Karpas-422 (cell line): ENCODE data around the gene HMG20B. TPM values are rescaled to one million over a fixed set of nuclear protein-coding genes. Genes with fewer than 3 reads are reported as not detected.
A peak's percentile ranks its signal among the peaks of the same experiment; 100 is the strongest.

ENCODE experiments used
- DNase-seq: peaks from one replicate; pipeline ENCODE4 v3.0.0-alpha.2; 2015
- H2AFZ ChIP-seq: fragments of 200-600 bp; sonication (generic); 2 replicates; pipeline ENCODE4 v1.6.1; 2014; ENCODE audit warnings: antibody characterized with exemption, low read length, mixed read lengths
- H3K27ac ChIP-seq: fragments of 200-600 bp; sonication (generic); 2 replicates; pipeline ENCODE4 v1.5.1; 2014; ENCODE audit warnings: mild to moderate bottlenecking, low read length, moderate library complexity
- H3K27me3 ChIP-seq: fragments of 200-600 bp; sonication (generic); 2 replicates; pipeline ENCODE4 v1.6.1; 2014; ENCODE audit warnings: low read length, mixed read lengths
- H3K36me3 ChIP-seq: fragments of 200-600 bp; sonication (generic); 2 replicates; pipeline ENCODE4 v1.6.1; 2014; ENCODE audit warnings: low read length, mixed read lengths; ENCODE audit not compliant: insufficient read depth
- H3K4me1 ChIP-seq: fragments of 200-600 bp; sonication (generic); 2 replicates; pipeline ENCODE4 v1.6.1; 2014; ENCODE audit warnings: mild to moderate bottlenecking, low read length, mixed read lengths
- H3K4me2 ChIP-seq: fragments of 200-600 bp; sonication (generic); 2 replicates; pipeline ENCODE4 v1.6.1; 2014; ENCODE audit warnings: low read length, low read depth, mild to moderate bottlenecking; ENCODE audit not compliant: poor library complexity, severe bottlenecking
- H3K4me3 ChIP-seq: fragments of 200-600 bp; sonication (generic); 2 replicates; pipeline ENCODE4 v1.5.1; 2014; ENCODE audit warnings: mild to moderate bottlenecking, antibody characterized with exemption, low read length, mixed read lengths
- H3K79me2 ChIP-seq: fragments of 200-600 bp; sonication (generic); 2 replicates; pipeline ENCODE4 v1.6.1; 2014; ENCODE audit warnings: mild to moderate bottlenecking, low read length, mixed read lengths
- H3K9ac ChIP-seq: fragments of 200-600 bp; sonication (generic); 2 replicates; pipeline ENCODE4 v1.6.0; 2014; ENCODE audit warnings: low read length
- H3K9me2 ChIP-seq: fragments of 200-600 bp; sonication (generic), shearing (Covaris generic); replicated peaks from 2 replicates; pipeline ENCODE4 v1.6.0; 2014; ENCODE audit warnings: mild to moderate bottlenecking, low read length, moderate library complexity; ENCODE audit not compliant: insufficient read depth
- H3K9me3 ChIP-seq: fragments of 300-700, 200-600 bp; sonication (generic); 2 replicates; pipeline ENCODE4 v1.6.1; 2014; ENCODE audit warnings: low read length, mixed read lengths
- H4K20me1 ChIP-seq: fragments of 200-600 bp; sonication (generic); 2 replicates; pipeline ENCODE4 v1.6.1; 2014; ENCODE audit warnings: mild to moderate bottlenecking, antibody characterized with exemption, low read length, low read depth; ENCODE audit not compliant: insufficient read depth
- total RNA-seq: library from RNA; depleted of rRNA; stranded (reverse); fragments of >200 nt; shearing (Covaris generic); gene quantifications from 2 replicates; pipeline ENCODE4 v1.2.3, GENCODE V29; 2014; ENCODE audit warnings: low replicate concordance

The HMG20B gene
- total RNA-seq, 1 experiment from 2014 or later = 53.7 TPM

DNA sequence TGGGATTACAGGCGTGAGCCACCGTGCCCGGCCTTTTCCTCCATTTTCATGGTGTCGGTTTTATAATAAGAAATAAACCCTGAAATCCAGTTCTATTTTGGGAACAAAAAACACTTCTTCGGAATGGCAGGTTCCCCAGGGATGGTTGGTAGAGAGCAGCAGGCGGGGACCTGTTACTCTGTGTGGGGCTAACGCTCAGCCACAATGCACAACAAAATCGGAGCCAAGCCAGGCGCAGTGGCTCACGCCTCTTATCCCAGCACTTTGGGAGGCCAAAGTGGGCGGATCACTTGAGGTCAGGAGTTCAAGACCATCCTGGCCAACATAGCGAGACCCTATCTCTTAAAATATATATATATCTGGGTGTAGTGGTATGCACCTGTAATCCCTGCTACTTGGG lies 28.3 kb downstream of the HMG20B start:
- Histone ChIP-seq H2AFZ (no peak overlapping the region), H3K9ac (no peak overlapping the region), H3K9me2 (no peaks in the 10 kb centered on the region), H3K9me3 (no peaks in the 10 kb centered on the region), H3K4me1 (peaks cover 7% of the 10 kb centered on the region; the same call in 1 of the 2 replicates), H3K79me2 (no peaks in the 10 kb centered on the region), H3K4me3 (no peak overlapping the region), H3K27me3 (no peaks in the 10 kb centered on the region), H3K36me3 (no peaks in the 10 kb centered on the region), H3K27ac (no peak overlapping the region), H3K4me2 (no peak overlapping the region), H4K20me1 (peaks cover 5% of the 10 kb centered on the region; the same call in 1 of the 2 replicates)
- DNase-seq = no peak

DNA sequence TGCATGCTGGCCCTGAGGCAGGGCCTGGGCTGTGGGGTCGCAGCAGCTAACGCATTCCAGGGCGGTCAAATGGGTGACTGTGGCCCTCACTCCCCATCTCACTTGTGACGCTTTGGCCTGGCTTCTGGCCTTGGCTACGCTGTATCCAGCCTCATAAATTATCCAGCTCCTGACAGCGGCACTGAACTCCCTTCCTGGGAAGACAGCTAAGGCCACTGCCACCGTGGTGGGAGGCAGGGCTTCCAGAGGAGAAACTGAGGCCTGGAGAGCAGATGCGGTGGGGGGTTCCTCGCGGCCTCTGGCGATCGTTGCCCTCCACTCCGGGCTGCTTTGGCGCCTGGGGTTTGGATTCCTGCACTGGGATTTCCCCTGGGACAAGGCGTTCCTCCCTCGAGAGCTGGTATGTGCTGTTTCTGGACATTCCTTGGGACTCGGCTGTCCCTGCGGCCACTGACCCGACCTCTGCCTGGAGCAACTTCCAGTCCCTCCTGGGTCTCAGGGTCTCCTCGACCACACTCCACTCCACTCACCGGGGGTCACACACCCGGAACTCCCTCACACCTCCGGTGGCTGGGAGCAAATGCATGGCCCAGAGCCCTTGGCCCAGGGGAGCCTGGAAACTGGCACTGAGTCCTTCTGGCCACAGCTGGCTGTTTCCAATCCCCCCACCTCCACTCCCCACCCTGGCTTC lies 30.5 kb downstream of the HMG20B start:
- DNase-seq = no peak
- Histone ChIP-seq H3K79me2 (no peaks in the 10 kb centered on the region), H3K9me2 (no peaks in the 10 kb centered on the region), H3K9ac (no peak overlapping the region), H3K4me3 (no peak overlapping the region), H3K27ac (no peak overlapping the region), H2AFZ (no peak overlapping the region), H3K27me3 (no peaks in the 10 kb centered on the region), H3K4me2 (no peak overlapping the region), H3K4me1 (peaks cover 7% of the 10 kb centered on the region; the same call in 1 of the 2 replicates), H3K36me3 (no peaks in the 10 kb centered on the region), H4K20me1 (peaks cover 10% of the 10 kb centered on the region; the same call in 1 of the 2 replicates), H3K9me3 (no peaks in the 10 kb centered on the region)

DNA sequence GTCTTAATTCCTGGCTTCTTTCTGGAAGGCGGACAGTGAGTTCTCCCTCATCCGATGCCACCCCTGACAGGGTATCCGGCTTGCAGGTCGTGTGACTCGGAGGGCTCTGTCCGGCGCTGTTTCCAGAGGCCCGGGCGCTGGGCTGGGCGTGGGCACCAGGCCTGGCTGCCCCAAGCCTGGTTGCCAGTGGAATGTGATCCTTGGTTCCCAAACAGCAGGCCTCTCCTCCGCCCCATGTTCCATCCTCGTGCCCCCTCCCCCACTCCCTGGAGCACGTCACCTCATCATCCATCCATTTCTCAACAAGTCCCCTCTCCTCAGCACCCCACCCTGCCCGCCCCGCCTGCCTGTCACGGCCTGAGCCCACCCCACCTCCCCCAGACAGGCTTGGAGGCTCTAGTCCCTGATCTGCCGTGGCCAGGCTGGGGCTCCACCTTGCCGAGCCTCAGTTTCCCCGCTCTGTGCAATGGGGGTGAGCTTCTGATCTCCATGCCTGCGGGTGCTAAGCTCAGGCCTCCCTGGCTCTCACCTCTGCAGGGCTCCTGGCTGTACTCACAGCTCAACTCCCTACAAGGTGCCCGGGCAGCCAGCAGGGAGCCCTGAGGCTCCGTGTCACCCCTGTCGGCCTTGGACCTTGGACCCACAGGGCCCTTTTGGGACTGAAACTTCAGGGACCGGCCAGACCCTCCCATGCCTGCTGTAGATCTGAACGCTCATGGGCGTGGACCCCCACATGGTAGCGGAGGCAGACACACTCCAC lies 31.7 kb downstream of the HMG20B start:
- Histone ChIP-seq H3K4me2 (no peak overlapping the region), H3K4me3 (no peak overlapping the region), H3K9me3 (no peaks in the 10 kb centered on the region), H3K27me3 (no peaks in the 10 kb centered on the region), H3K27ac (no peak overlapping the region), H3K79me2 (no peaks in the 10 kb centered on the region), H3K36me3 (no peaks in the 10 kb centered on the region), H4K20me1 (peaks cover 10% of the 10 kb centered on the region; the same call in 1 of the 2 replicates), H3K4me1 (peaks cover 7% of the 10 kb centered on the region; the same call in 1 of the 2 replicates), H3K9me2 (no peaks in the 10 kb centered on the region), H3K9ac (no peak overlapping the region), H2AFZ (no peak overlapping the region)
- no peak for DNase-seq

DNA sequence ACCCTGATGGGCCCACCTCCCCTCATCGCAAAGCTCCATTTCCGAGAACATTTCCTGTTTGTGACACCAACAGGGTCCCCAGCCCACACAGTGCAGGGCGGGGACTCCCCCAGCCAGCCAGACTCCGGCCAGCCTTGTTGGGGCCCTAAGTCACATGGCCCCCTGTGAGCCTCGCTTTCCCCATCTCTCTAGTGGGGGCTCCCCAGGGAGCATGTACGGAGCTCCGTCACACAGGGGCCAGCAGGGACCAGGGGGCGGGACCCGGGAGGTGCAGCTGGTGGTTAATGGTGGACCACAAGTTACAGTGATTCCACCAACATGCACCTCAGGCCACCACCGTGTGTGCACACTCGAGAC lies 32.2 kb downstream of the HMG20B start:
- Histone ChIP-seq H3K4me3 (no peak overlapping the region), H3K4me1 (peaks cover 7% of the 10 kb centered on the region; the same call in 1 of the 2 replicates), H3K27ac (no peak overlapping the region), H3K27me3 (no peaks in the 10 kb centered on the region), H3K9me3 (no peaks in the 10 kb centered on the region), H4K20me1 (peaks cover 10% of the 10 kb centered on the region; the same call in 1 of the 2 replicates), H3K36me3 (no peaks in the 10 kb centered on the region), H3K9me2 (no peaks in the 10 kb centered on the region), H3K79me2 (no peaks in the 10 kb centered on the region), H3K9ac (no peak overlapping the region), H3K4me2 (no peak overlapping the region), H2AFZ (no peak overlapping the region)
- DNase-seq = no peak

DNA sequence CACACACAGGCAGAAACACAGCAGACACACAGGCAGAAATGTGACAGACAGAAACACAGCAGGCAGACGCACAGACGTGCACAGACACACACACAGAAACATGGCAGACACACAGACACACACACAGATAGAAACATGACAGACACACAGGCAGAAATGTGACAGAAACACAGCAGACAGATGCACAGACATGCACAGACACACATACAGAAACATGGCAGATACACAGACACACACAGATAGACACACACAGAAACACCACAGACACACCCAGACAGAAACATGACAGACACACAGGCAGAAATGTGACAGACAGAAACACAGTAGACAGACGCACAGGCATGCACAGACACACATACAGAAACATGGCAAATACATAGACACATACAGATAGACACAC lies 32.6 kb downstream of the HMG20B start:
- H3K36me3 ChIP-seq = no peaks in the 10 kb centered on the region
- H3K9me3 ChIP-seq = no peaks in the 10 kb centered on the region
- no peaks in the 10 kb centered on the region for H3K27me3 ChIP-seq
- H4K20me1 ChIP-seq = peaks cover 10% of the 10 kb centered on the region; the same call in 1 of the 2 replicates
- H2AFZ ChIP-seq = no peak overlapping the region
- H3K27ac ChIP-seq = no peak overlapping the region
- no peak overlapping the region for H3K9ac ChIP-seq
- no peak overlapping the region for H3K4me3 ChIP-seq
- no peak overlapping the region for H3K4me2 ChIP-seq
- H3K9me2 ChIP-seq = no peaks in the 10 kb centered on the region
- H3K79me2 ChIP-seq = no peaks in the 10 kb centered on the region
- peaks cover 7% of the 10 kb centered on the region; the same call in 1 of the 2 replicates for H3K4me1 ChIP-seq
- no peak for DNase-seq

DNA sequence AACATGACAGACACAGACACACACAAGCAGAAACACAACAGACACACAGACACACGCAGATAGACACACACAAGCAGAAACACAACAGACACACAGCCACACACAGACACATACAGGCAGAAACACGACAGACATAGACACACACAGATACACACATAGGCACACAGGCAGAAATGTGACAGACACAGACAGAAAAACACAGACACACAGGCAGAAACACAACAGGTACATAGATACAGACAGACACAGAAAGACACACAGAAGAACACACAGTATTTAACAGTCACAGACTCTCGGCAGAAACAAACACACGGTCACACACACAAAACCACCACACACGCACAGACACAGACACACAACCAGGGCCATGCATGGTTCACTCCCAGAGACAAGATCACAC lies 33.0 kb downstream of the HMG20B start:
- Histone ChIP-seq H3K4me2 (no peak overlapping the region), H3K27ac (no peak overlapping the region), H2AFZ (no peak overlapping the region), H3K4me1 (peaks cover 7% of the 10 kb centered on the region; the same call in 1 of the 2 replicates), H3K36me3 (no peaks in the 10 kb centered on the region), H3K27me3 (no peaks in the 10 kb centered on the region), H3K4me3 (no peak overlapping the region), H3K9me3 (no peaks in the 10 kb centered on the region), H3K9ac (no peak overlapping the region), H3K9me2 (no peaks in the 10 kb centered on the region), H4K20me1 (peaks cover 10% of the 10 kb centered on the region; the same call in 1 of the 2 replicates), H3K79me2 (no peaks in the 10 kb centered on the region)
- no peak for DNase-seq

DNA sequence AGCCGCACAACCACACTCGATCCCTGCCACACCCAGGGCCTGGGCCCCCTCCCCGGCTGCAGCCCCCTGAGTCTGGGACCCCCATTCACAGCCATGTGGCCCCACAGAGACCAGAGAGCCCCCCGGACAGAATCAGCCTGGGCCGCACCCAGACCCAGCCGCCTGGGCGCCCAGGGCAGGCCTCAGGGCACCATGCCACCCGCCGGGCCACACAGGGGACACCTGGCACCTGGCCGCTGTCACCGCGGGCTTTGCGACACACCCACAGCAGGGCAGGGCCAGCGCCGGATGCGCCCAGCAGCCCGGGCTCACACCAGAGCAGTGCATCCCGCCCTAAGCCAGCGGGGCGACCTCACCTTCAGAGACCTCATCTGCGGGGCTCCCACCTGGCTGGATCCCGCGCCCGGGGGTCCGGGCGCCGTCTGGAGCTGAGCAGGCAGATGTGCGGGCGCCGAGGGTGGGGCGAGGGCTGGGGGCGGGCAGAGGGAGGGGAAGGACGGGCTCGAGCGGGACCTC lies 33.5 kb downstream of the HMG20B start:
- Histone ChIP-seq H3K4me2 (no peak overlapping the region), H3K9ac (no peak overlapping the region), H3K36me3 (no peaks in the 10 kb centered on the region), H2AFZ (no peak overlapping the region), H3K4me1 (peaks cover 7% of the 10 kb centered on the region; the same call in 1 of the 2 replicates), H3K79me2 (no peaks in the 10 kb centered on the region), H3K4me3 (no peak overlapping the region), H3K27me3 (no peaks in the 10 kb centered on the region), H3K9me2 (no peaks in the 10 kb centered on the region), H3K9me3 (no peaks in the 10 kb centered on the region), H3K27ac (no peak overlapping the region), H4K20me1 (peaks cover 10% of the 10 kb centered on the region; the same call in 1 of the 2 replicates)
- DNase-seq = no peak

DNA sequence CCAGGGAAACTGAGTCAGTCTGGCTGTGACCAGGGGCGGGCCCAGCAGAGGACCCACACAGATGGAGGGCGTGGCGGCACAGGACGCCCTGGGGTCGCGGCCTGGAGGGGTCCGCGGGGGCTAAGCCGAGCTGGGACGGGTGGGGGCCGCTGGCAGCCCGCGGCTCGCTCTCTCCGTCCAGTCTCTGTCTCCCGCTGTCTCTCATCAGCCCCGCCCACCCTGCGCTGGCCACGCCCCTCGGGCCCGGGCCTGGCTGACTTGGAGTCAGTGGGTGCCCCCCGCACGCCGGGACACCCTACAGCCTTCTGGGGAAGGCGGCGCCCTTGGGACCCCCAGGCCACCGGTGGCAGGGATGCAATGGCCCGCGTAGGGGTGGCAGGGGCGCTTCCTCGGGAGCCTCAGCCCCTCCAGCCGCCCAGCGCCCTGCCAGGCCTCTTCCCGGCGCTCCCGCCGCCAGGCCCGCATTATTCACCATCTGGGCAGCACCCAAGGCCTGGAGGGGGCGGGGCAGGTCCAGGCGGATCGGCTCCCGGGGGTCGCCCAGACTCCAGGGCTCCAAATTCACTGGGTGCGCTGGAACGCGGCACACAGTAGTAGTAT lies 34.0 kb downstream of the HMG20B start, which contains the start of gene TBXA2R:
Gene TBXA2R, minus strand, starts transcription at position 186 of the 600 bp plus-strand sequence. CDS start 6,241 bp downstream, outside the sequence.
- peaks cover 10% of the 10 kb centered on the region; the same call in 1 of the 2 replicates for H4K20me1 ChIP-seq
- H3K27me3 ChIP-seq = no peaks in the 10 kb centered on the region
- H3K79me2 ChIP-seq = no peaks in the 10 kb centered on the region
- peak; percentile 71 for DNase-seq
- H3K4me1 ChIP-seq = peaks cover 7% of the 10 kb centered on the region; the same call in 1 of the 2 replicates
- no peak within 1 kb of the TSS for H3K4me3 ChIP-seq
- no peaks in the 10 kb centered on the region for H3K36me3 ChIP-seq
- no peak within 1 kb of the TSS for H3K9ac ChIP-seq
- H3K9me3 ChIP-seq = no peaks in the 10 kb centered on the region
- no peak within 1 kb of the TSS for H3K4me2 ChIP-seq
- H2AFZ ChIP-seq = no peak within 1 kb of the TSS
- no peak within 1 kb of the TSS for H3K27ac ChIP-seq
- no peaks in the 10 kb centered on the region for H3K9me2 ChIP-seq
